IMR-90 (cell line): ENCODE data around the gene ADAMTS3. TPM values are rescaled to one million over a fixed set of nuclear protein-coding genes. Genes with fewer than 3 reads are reported as not detected.

ENCODE experiments used
- ATAC-seq: fragments of 200-7000 bp; cut with Tn5 transposase; 2 replicates; pipeline ENCODE4 v1.9.1; 2020; ENCODE audit warnings: low read depth, mild to moderate bottlenecking, moderate library complexity
- BruUV-seq: library from RNA; stranded (reverse); fragments of 400-500 nt; replicated peaks from 2 replicates; lab custom pipeline; 2021; lab: Mats Ljungman, UMichigan
- CTCF ChIA-PET: fragments of 300-600 bp; formaldehyde crosslinking; extraction: SDS; loops from one replicate; lab custom pipeline; 2021; ENCODE audit warnings: antibody characterized with exemption; lab: Yijun Ruan, JAX
- POLR2A ChIA-PET: fragments of 300-600 bp; sonication (Branson Sonifier 250); formaldehyde crosslinking; loops from one replicate; lab custom pipeline; 2022; ENCODE audit warnings: antibody characterized with exemption; ENCODE audit not compliant: unreplicated experiment; lab: Charles Lee
- DNase-seq: peaks from one replicate; pipeline ENCODE4 v3.0.0; 2013
- H2AFZ ChIP-seq: replicated peaks from 2 replicates; pipeline ENCODE3; 2013; ENCODE audit warnings: low read length, mild to moderate bottlenecking; ENCODE audit not compliant: poor library complexity
- H2AK5ac ChIP-seq: 2 replicates; pipeline ENCODE4 v1.6.1; 2013; ENCODE audit warnings: low read depth, low read length, inconsistent platforms
- H2AK9ac ChIP-seq: replicated peaks from 2 replicates; pipeline ENCODE3; 2013; ENCODE audit warnings: mild to moderate bottlenecking, low read depth, low read length, moderate library complexity; ENCODE audit not compliant: poor library complexity
- H2BK120ac ChIP-seq: 2 replicates; pipeline ENCODE4 v1.6.1; 2013; ENCODE audit warnings: low read depth, low read length, inconsistent platforms
- H2BK15ac ChIP-seq: 3 replicates; pipeline ENCODE4 v1.6.1; 2013; ENCODE audit warnings: low read depth, low read length, inconsistent platforms
- H2BK20ac ChIP-seq: 2 replicates; pipeline ENCODE4 v1.6.1; 2013; ENCODE audit warnings: low read depth, mild to moderate bottlenecking, inconsistent platforms, low read length, moderate library complexity
- H2BK5ac ChIP-seq: 2 replicates; pipeline ENCODE4 v1.6.1; 2013; ENCODE audit warnings: mild to moderate bottlenecking, low read depth, low read length, inconsistent platforms; ENCODE audit not compliant: poor library complexity, severe bottlenecking
- H3K14ac ChIP-seq: replicated peaks from 2 replicates; pipeline ENCODE4 v1.6.1; 2013; ENCODE audit warnings: low read depth, low read length, inconsistent platforms
- H3K18ac ChIP-seq: 2 replicates; pipeline ENCODE4 v1.6.1; 2013; ENCODE audit warnings: low read depth, low read length, control low read depth
- H3K23ac ChIP-seq: 2 replicates; pipeline ENCODE4 v1.6.1; 2013; ENCODE audit warnings: low read depth, low read length, inconsistent platforms
- H3K27ac ChIP-seq: 2 replicates; pipeline ENCODE4 v1.5.1; 2013; ENCODE audit warnings: mild to moderate bottlenecking, control low read depth, low read length; ENCODE audit not compliant: insufficient read depth
- H3K27me3 ChIP-seq: 2 replicates; pipeline ENCODE4 v1.6.1; 2013; ENCODE audit warnings: low read length; ENCODE audit not compliant: control insufficient read depth, insufficient read depth
- H3K36me3 ChIP-seq: 2 replicates; pipeline ENCODE4 v1.6.1; 2013; ENCODE audit warnings: low read length, mixed read lengths; ENCODE audit not compliant: control insufficient read depth, insufficient read depth
- H3K4ac ChIP-seq: 2 replicates; pipeline ENCODE4 v1.6.1; 2013; ENCODE audit warnings: low read depth, low read length, inconsistent platforms
- H3K4me1 ChIP-seq: 2 replicates; pipeline ENCODE4 v1.6.1; 2013; ENCODE audit warnings: low read length, mixed read lengths; ENCODE audit not compliant: control insufficient read depth, insufficient read depth
- H3K4me2 ChIP-seq: 2 replicates; pipeline ENCODE4 v1.6.1; 2013; ENCODE audit warnings: low read depth, mild to moderate bottlenecking, control low read depth, low read length, moderate library complexity
- H3K4me3 ChIP-seq: 2 replicates; pipeline ENCODE4 v1.5.1; 2013; ENCODE audit warnings: low read depth, mild to moderate bottlenecking, control low read depth, low read length, moderate library complexity; ENCODE audit not compliant: insufficient read depth
- H3K56ac ChIP-seq: 2 replicates; pipeline ENCODE4 v1.6.1; 2013; ENCODE audit warnings: low read length, inconsistent platforms; ENCODE audit not compliant: insufficient read depth; ENCODE audit errors: extremely low read depth
- H3K79me1 ChIP-seq, 2 experiments: 2 replicates each; pipeline ENCODE4 v1.6.1; 2013; ENCODE audit warnings: low read length in 2 of 2, inconsistent platforms in 1 of 2, low read depth in 1 of 2
- H3K9ac ChIP-seq: 2 replicates; pipeline ENCODE4 v1.6.1; 2013; ENCODE audit warnings: low read depth, low read length, control low read depth
- H3K9me1 ChIP-seq: 2 replicates; pipeline ENCODE4 v1.6.1; 2013; ENCODE audit warnings: low read length, inconsistent platforms; ENCODE audit not compliant: insufficient read depth
- H3K9me3 ChIP-seq: 2 replicates; pipeline ENCODE4 v1.6.1; 2013; ENCODE audit warnings: low read length; ENCODE audit not compliant: control insufficient read depth, insufficient read depth
- H4K20me1 ChIP-seq: 2 replicates; pipeline ENCODE4 v1.6.1; 2013; ENCODE audit warnings: low read length, inconsistent platforms; ENCODE audit not compliant: insufficient read depth
- H4K5ac ChIP-seq: 2 replicates; pipeline ENCODE4 v1.6.1; 2013; ENCODE audit warnings: mild to moderate bottlenecking, low read depth, low read length, control low read depth
- H4K8ac ChIP-seq, 2 experiments: 2 replicates each; pipeline ENCODE4 v1.6.1; 2013; ENCODE audit warnings: low read depth in 2 of 2, low read length in 2 of 2, control low read depth in 1 of 2, inconsistent platforms in 1 of 2
- H4K91ac ChIP-seq: 2 replicates; pipeline ENCODE4 v1.6.1; 2013; ENCODE audit warnings: low read depth, low read length, inconsistent platforms; ENCODE audit not compliant: insufficient read depth
- BHLHE40 ChIP-seq: fragments of 150-350 bp; IDR thresholded peaks from 2 replicates; pipeline ENCODE4 v1.6.1; 2016; ENCODE audit warnings: mild to moderate bottlenecking, low read depth, low read length
- CEBPB ChIP-seq: IDR thresholded peaks from 2 replicates; pipeline ENCODE4 v1.6.1; 2012; ENCODE audit warnings: low read depth, low read length, improper control_type of control experiment
- FOS ChIP-seq: fragments of 150-350 bp; IDR thresholded peaks from 2 replicates; pipeline ENCODE4 v1.6.1; 2016; ENCODE audit warnings: low read depth, low read length
- MAFK ChIP-seq: IDR thresholded peaks from 2 replicates; pipeline ENCODE4 v1.6.1; 2012; ENCODE audit warnings: low read depth, low read length, improper control_type of control experiment
- MAZ ChIP-seq: IDR thresholded peaks from 2 replicates; pipeline ENCODE4 v1.6.1; 2012; ENCODE audit warnings: low read depth, mild to moderate bottlenecking, low read length, improper control_type of control experiment, moderate library complexity, borderline replicate concordance
- RAD21 ChIP-seq: IDR thresholded peaks from 2 replicates; pipeline ENCODE4 v1.6.1; 2012; ENCODE audit warnings: low read length, improper control_type of control experiment
- RCOR1 ChIP-seq: IDR thresholded peaks from 2 replicates; pipeline ENCODE4 v1.6.1; 2012; ENCODE audit warnings: mild to moderate bottlenecking, low read length, improper control_type of control experiment; ENCODE audit not compliant: insufficient replicate concordance
- RFX5 ChIP-seq: IDR thresholded peaks from 2 replicates; pipeline ENCODE4 v1.8.0; 2012; ENCODE audit warnings: low read depth, mild to moderate bottlenecking, low read length, moderate library complexity
- dilution Hi-C: fragments of 300-500 bp; cut with HindIII; formaldehyde crosslinking; loops from one replicate; pipeline ENCODE4 v1.14.3; 2018; ENCODE audit warnings: low sequenced_read_pairs; ENCODE audit not compliant: unreplicated experiment
- in situ Hi-C: fragments of 300-500 bp; cut with MboI; formaldehyde crosslinking; loops from 3 replicates; pipeline ENCODE4 v1.14.3; 2019; ENCODE audit warnings: low sequenced_read_pairs, inconsistent platforms, mixed read lengths
- intact Hi-C: fragments of 100-400 bp; cut with micrococcal nuclease; formaldehyde crosslinking; loops from 2 replicates; pipeline ENCODE4 v1.10.0; 2022
- polyA plus RNA-seq, 3 experiments: library from polyadenylated mRNA; depleted of rRNA; stranded (reverse); fragments of >200 nt; gene quantifications; 2 replicates each; pipeline ENCODE4 v1.2.3, GENCODE V29; 2012; ENCODE audit warnings: low replicate concordance in 1 of 3
- total RNA-seq: library from RNA; depleted of rRNA; stranded (reverse); fragments of >200 nt; gene quantifications from 2 replicates; pipeline ENCODE4 v1.2.3, GENCODE V29; 2012

The ADAMTS3 gene
- total and polyA plus RNA-seq, 2 of the 4 experiments (the other 2 are of a cell fraction), result 0.68 to 2.9 TPM

- TF ChIP-seq MAZ, result no peak
Measured at GRCh38 chr4:72377491-72378194, 191.4 kb downstream of the ADAMTS3 start (continued).

- peak overlapping the region; percentile 50; the same call in 1 of the 3 replicates for H2BK15ac ChIP-seq
- H3K56ac ChIP-seq, result no peak overlapping the region
- H3K79me1 ChIP-seq, result no peaks in the 10 kb centered on the region
- dilution Hi-C loops, result no loop called here
- H3K36me3 ChIP-seq, result no peaks in the 10 kb centered on the region
- H3K27me3 ChIP-seq, result no peaks in the 10 kb centered on the region
- H3K14ac ChIP-seq, result peak overlapping the region; percentile 85
- no peak for TF ChIP-seq FOS
- no peak for TF ChIP-seq RFX5
- no peak for TF ChIP-seq BHLHE40
- TF ChIP-seq RAD21, result no peak
- no peak for TF ChIP-seq CEBPB
- no peak for TF ChIP-seq RCOR1
- TF ChIP-seq MAZ, result no peak
- TF ChIP-seq MAFK, result no peak
- intact Hi-C loops, result loop anchor here (5.0 kb wide), 1 partner anchor 65 kb away; no protein-coding TSS in a partner anchor
- H2BK20ac ChIP-seq, result peak overlapping the region; percentile 82
- peak overlapping the region; percentile 94 for H2BK120ac ChIP-seq
- POLR2A ChIA-PET, result no interaction called here
- H4K20me1 ChIP-seq, result no peaks in the 10 kb centered on the region
- H4K91ac ChIP-seq, result peak overlapping the region; percentile 92
- no peaks in the 10 kb centered on the region for H3K9me1 ChIP-seq
- H2AK5ac ChIP-seq, result peak overlapping the region; percentile 84; the same call in 1 of the 2 replicates
- peak overlapping the region; percentile 54; the same call in 1 of the 2 replicates for H3K23ac ChIP-seq
- H2AFZ ChIP-seq, result no peak overlapping the region
- peak overlapping the region; percentile 94 for H2BK5ac ChIP-seq
- peak overlapping the region; percentile 81 for H4K5ac ChIP-seq
- no peak overlapping the region for H2AK9ac ChIP-seq
- in situ Hi-C loops, result no loop called here
- no peak for DNase-seq
- H3K4me1 ChIP-seq, result peaks cover 10% of the 10 kb centered on the region
- peak overlapping the region; percentile 91 for H3K4ac ChIP-seq
- peak; percentile 39 for ATAC-seq
- H3K4me2 ChIP-seq, result no peak overlapping the region
- BruUV-seq, result no TSS peak
- no peaks in the 10 kb centered on the region for H3K9me3 ChIP-seq
- H4K8ac ChIP-seq, result peak overlapping the region; percentile 84 to 93; a peak in 3 of 4 replicates
- CTCF ChIA-PET, result no interaction called here
- H3K9ac ChIP-seq, result no peak overlapping the region
- peak overlapping the region; percentile 80 for H3K18ac ChIP-seq
- peak overlapping the region; percentile 59; the same call in 1 of the 2 replicates for H3K27ac ChIP-seq
- H3K4me3 ChIP-seq, result no peak overlapping the region
Measured at GRCh38 chr4:72376901-72377300, 192.1 kb downstream of the ADAMTS3 start.
